HG03342 (cell line): ENCODE measurements around the gene ARFGAP1.
"Not testable (repeated sequence)": the region's sequence is repeated elsewhere in the genome, so short reads cannot be mapped to it uniquely, and the experiment has no call there.

Experiments
- ATAC-seq: cut with Tn5 transposase; IDR thresholded peaks from one replicate; pipeline ENCODE4 v1.9.1; 2021; ENCODE audit warnings: mild to moderate bottlenecking, moderate library complexity; ENCODE audit not compliant: unreplicated experiment

The ARFGAP1 gene

GRCh38 chr20:63239431-63239830 is 33.2 kb upstream of the ARFGAP1 start:
- no peak for ATAC-seq

- ATAC-seq, result no peak
These were observed 32.6 kb upstream of the ARFGAP1 start for GRCh38 chr20:63240004-63240403.

- ATAC-seq, result no peak
These were observed 31.3 kb upstream of the ARFGAP1 start for GRCh38 chr20:63241272-63241671.

GRCh38 chr20:63242736-63243135 is 29.9 kb upstream of the ARFGAP1 start:
- no peak for ATAC-seq

- no peak for ATAC-seq
These were observed 28.9 kb upstream of the ARFGAP1 start for GRCh38 chr20:63243604-63244247.

GRCh38 chr20:63244468-63244867 is 28.1 kb upstream of the ARFGAP1 start:
- ATAC-seq, result no peak

GRCh38 chr20:63246490-63247288 is 25.9 kb upstream of the ARFGAP1 start:
- no peak for ATAC-seq

- no peak for ATAC-seq
These were observed 24.9 kb upstream of the ARFGAP1 start for GRCh38 chr20:63247671-63248228.

- ATAC-seq, result no peak
These were observed 23.6 kb upstream of the ARFGAP1 start for GRCh38 chr20:63248835-63249591.

- ATAC-seq, result no peak
These were observed 22.7 kb upstream of the ARFGAP1 start for GRCh38 chr20:63249891-63250290.

GRCh38 chr20:63251350-63251749 is 21.3 kb upstream of the ARFGAP1 start:
- ATAC-seq, result not testable (repeated sequence)

GRCh38 chr20:63252284-63252711 is 20.3 kb upstream of the ARFGAP1 start:
- ATAC-seq, result no peak

GRCh38 chr20:63253065-63253437 is 19.6 kb upstream of the ARFGAP1 start:
- no peak for ATAC-seq

- no peak for ATAC-seq
These were observed 19.0 kb upstream of the ARFGAP1 start for GRCh38 chr20:63253438-63254231.

GRCh38 chr20:63254232-63254605 is 18.4 kb upstream of the ARFGAP1 start, which contains the start of gene NKAIN4:
TSS of gene NKAIN4 (minus strand) at chr20:63254463. CDS start at chr20:63254450, 13 bp downstream.
- no peak for ATAC-seq

- ATAC-seq, result no peak
These were observed 17.8 kb upstream of the ARFGAP1 start for GRCh38 chr20:63254606-63255384.

- ATAC-seq, result no peak
These were observed 16.5 kb upstream of the ARFGAP1 start for GRCh38 chr20:63255931-63256704.

GRCh38 chr20:63256954-63257353 is 15.7 kb upstream of the ARFGAP1 start:
- ATAC-seq, result no peak

GRCh38 chr20:63257629-63258028 is 15.0 kb upstream of the ARFGAP1 start:
- no peak for ATAC-seq
